PC-9 (cell line): ENCODE results near the gene FOXJ3. TPM values are rescaled to one million over a fixed set of nuclear protein-coding genes. Genes with fewer than 3 reads are reported as not detected.

ENCODE experiments used
- BruUV-seq: library from RNA; stranded (reverse); fragments of 400-500 nt; replicated peaks from 2 replicates; lab custom pipeline; 2021; lab: Mats Ljungman, UMichigan
- CTCF ChIA-PET: fragments of 300-600 bp; sonication (Branson Sonifier 250); formaldehyde crosslinking; loops from one replicate; lab custom pipeline; 2022; ENCODE audit warnings: antibody characterized with exemption; lab: Charles Lee
- POLR2A ChIA-PET: fragments of 300-600 bp; sonication (Branson Sonifier 250); formaldehyde crosslinking; loops from one replicate; lab custom pipeline; 2022; ENCODE audit warnings: antibody characterized with exemption; ENCODE audit not compliant: unreplicated experiment; lab: Charles Lee
- DNase-seq, 2 experiments: peaks; one replicate each; pipeline versions ENCODE4 v3.0.0 to v3.0.0-alpha.2; 2015 to 2022; ENCODE audit warnings: mixed read lengths in 1 of 2
- H2AFZ ChIP-seq: fragments of 200-600 bp; sonication (generic); 2 replicates; pipeline ENCODE4 v1.8.1; 2017; ENCODE audit warnings: antibody characterized with exemption
- H3F3A ChIP-seq: fragments of 200-600 bp; sonication (generic); 2 replicates; pipeline ENCODE4 v1.8.1; 2017; ENCODE audit warnings: antibody characterized with exemption, mild to moderate bottlenecking, low read depth; ENCODE audit not compliant: insufficient read depth
- H3K27ac ChIP-seq: fragments of 200-600 bp; sonication (generic); 2 replicates; pipeline ENCODE4 v1.6.1; 2016; ENCODE audit warnings: mixed run types
- H3K27me3 ChIP-seq: fragments of 200-600 bp; sonication (generic); 2 replicates; pipeline ENCODE4 v1.6.1; 2016; ENCODE audit warnings: low read depth, mixed run types; ENCODE audit not compliant: insufficient read depth
- H3K36me3 ChIP-seq: fragments of 200-600 bp; sonication (generic); 2 replicates; pipeline ENCODE4 v1.6.1; 2016; ENCODE audit warnings: low read depth, mixed run types
- H3K4me1 ChIP-seq: fragments of 200-600 bp; sonication (generic); replicated peaks from 2 replicates; pipeline ENCODE4 v1.6.1; 2016; ENCODE audit warnings: mixed run types; ENCODE audit not compliant: insufficient read depth
- H3K4me2 ChIP-seq: fragments of 200-600 bp; sonication (generic); 2 replicates; pipeline ENCODE4 v1.6.1; 2017; ENCODE audit warnings: mixed run types
- H3K4me3 ChIP-seq: fragments of 200-600 bp; sonication (generic); 2 replicates; pipeline ENCODE4 v1.6.1; 2016; ENCODE audit warnings: mixed run types
- H3K79me2 ChIP-seq: fragments of 200-600 bp; sonication (generic); 2 replicates; pipeline ENCODE4 v1.6.1; 2017; ENCODE audit warnings: low read depth, mixed run types
- H3K9me2 ChIP-seq: fragments of 200-600 bp; sonication (generic); 2 replicates; pipeline ENCODE4 v1.8.1; 2017; ENCODE audit warnings: mild to moderate bottlenecking; ENCODE audit not compliant: insufficient read depth
- H3K9me3 ChIP-seq: fragments of 200-600 bp; sonication (generic); 2 replicates; pipeline ENCODE4 v1.8.1; 2016; ENCODE audit warnings: low read depth; ENCODE audit not compliant: insufficient read depth
- H4K20me1 ChIP-seq: fragments of 200-600 bp; sonication (generic); 2 replicates; pipeline ENCODE4 v1.8.1; 2017; ENCODE audit not compliant: insufficient read depth
- CTCF ChIP-seq: fragments of 200-600 bp; sonication (generic); conservative IDR thresholded peaks from 2 replicates; pipeline ENCODE4 v1.6.1; 2017; ENCODE audit warnings: mixed run types, antibody characterized with exemption, mild to moderate bottlenecking, moderate library complexity
- EZH2 ChIP-seq: fragments of 200-600 bp; sonication (generic); IDR thresholded peaks from 2 replicates; pipeline ENCODE4 v1.8.0; 2017; ENCODE audit warnings: antibody characterized with exemption, low read depth
- intact Hi-C: fragments of 100-400 bp; cut with micrococcal nuclease; formaldehyde crosslinking; loops from one replicate; pipeline ENCODE4 v1.10.0; 2022; ENCODE audit not compliant: unreplicated experiment
- total RNA-seq: library from RNA; stranded (reverse); gene quantifications from 2 replicates; pipeline ENCODE4 v1.2.3, GENCODE V29; 2021

Gene FOXJ3
- total RNA-seq, 1 experiment from 2014 or later = 60.4 TPM

GRCh38 chr1:42221952-42222606 lies 113.0 kb downstream of the FOXJ3 start:
- H3K4me3 ChIP-seq = no peak overlapping the region
- H3K9me3 ChIP-seq = no peaks in the 10 kb centered on the region
- no peaks in the 10 kb centered on the region for H3K27me3 ChIP-seq
- ChIA-PET CTCF (no interaction called here), POLR2A (interaction anchor here (0.6 to 0.7 kb wide), 2 partner anchors 260 to 729 kb away, joined by 5 to 8 read pairs; no protein-coding TSS in a partner anchor)
- H4K20me1 ChIP-seq = no peaks in the 10 kb centered on the region
- peaks cover 79% of the 10 kb centered on the region for H3K79me2 ChIP-seq
- H3K9me2 ChIP-seq = no peaks in the 10 kb centered on the region
- intact Hi-C loops = loop anchor here (1.0 to 2.0 kb wide), 3 partner anchors 12 to 45 kb away; no protein-coding TSS in a partner anchor
- H3K4me2 ChIP-seq = peak overlapping the region; percentile 12
- peaks cover 32% of the 10 kb centered on the region for H3K36me3 ChIP-seq
- BruUV-seq = no TSS peak
- TF ChIP-seq CTCF (no peak), EZH2 (no peak)
- H3F3A ChIP-seq = peaks cover 42% of the 10 kb centered on the region
- DNase-seq = peak; percentile 22 to 93
- H2AFZ ChIP-seq = no peak overlapping the region
- H3K27ac ChIP-seq = peak overlapping the region; percentile 51
- peaks cover 65% of the 10 kb centered on the region for H3K4me1 ChIP-seq

- POLR2A ChIA-PET = interaction anchor here (0.7 kb wide), 1 partner anchor 11 kb away, joined by 7 read pairs; no protein-coding TSS in a partner anchor
These were observed 113.6 kb downstream of the FOXJ3 start for GRCh38 chr1:42221456-42221855.

GRCh38 chr1:42219627-42220026 lies 115.4 kb downstream of the FOXJ3 start:
- BruUV-seq = no TSS peak
- DNase-seq = no peak
- TF ChIP-seq EZH2 (no peak), CTCF (no peak)
- Histone ChIP-seq H3K9me3 (no peaks in the 10 kb centered on the region), H3F3A (peaks cover 45% of the 10 kb centered on the region), H3K27ac (no peak overlapping the region), H3K4me1 (peaks cover 66% of the 10 kb centered on the region), H3K36me3 (peaks cover 32% of the 10 kb centered on the region), H3K79me2 (peaks cover 77% of the 10 kb centered on the region), H3K4me2 (no peak overlapping the region), H3K27me3 (no peaks in the 10 kb centered on the region), H2AFZ (no peak overlapping the region), H3K4me3 (no peak overlapping the region), H3K9me2 (no peaks in the 10 kb centered on the region), H4K20me1 (no peaks in the 10 kb centered on the region)
- ChIA-PET POLR2A (interaction anchor here (0.7 kb wide), 1 partner anchor 46 kb away, joined by 6 read pairs; no protein-coding TSS in a partner anchor), CTCF (no interaction called here)
- intact Hi-C loops = no loop called here

More at GRCh38 chr1:42221456-42221855, 113.6 kb downstream of the FOXJ3 start:
- BruUV-seq = no TSS peak
- no peak for TF ChIP-seq EZH2
- TF ChIP-seq CTCF = no peak
- Histone ChIP-seq H2AFZ (no peak overlapping the region), H3F3A (peaks cover 43% of the 10 kb centered on the region), H3K79me2 (peaks cover 79% of the 10 kb centered on the region), H3K27me3 (no peaks in the 10 kb centered on the region), H3K9me3 (no peaks in the 10 kb centered on the region), H3K4me1 (peaks cover 58% of the 10 kb centered on the region), H3K9me2 (no peaks in the 10 kb centered on the region), H3K4me2 (no peak overlapping the region), H3K4me3 (no peak overlapping the region), H3K27ac (no peak overlapping the region), H3K36me3 (peaks cover 32% of the 10 kb centered on the region), H4K20me1 (no peaks in the 10 kb centered on the region)
- DNase-seq = no peak
- intact Hi-C loops = no loop called here
- CTCF ChIA-PET = no interaction called here
